HG02970 (cell line): ENCODE data around the gene HSDL2.
A peak's percentile ranks its signal among the peaks of the same experiment; 100 is the strongest.

ENCODE experiments used
- ATAC-seq: cut with Tn5 transposase; IDR thresholded peaks from one replicate; pipeline ENCODE4 v1.9.1; 2021; ENCODE audit warnings: mild to moderate bottlenecking, moderate library complexity, moderate number of reproducible peaks; ENCODE audit not compliant: unreplicated experiment, low FRiP score

HSDL2 gene

GRCh38 chr9:112443200-112443599, 63.3 kb downstream of the HSDL2 start:
- ATAC-seq, result no peak

DNA sequence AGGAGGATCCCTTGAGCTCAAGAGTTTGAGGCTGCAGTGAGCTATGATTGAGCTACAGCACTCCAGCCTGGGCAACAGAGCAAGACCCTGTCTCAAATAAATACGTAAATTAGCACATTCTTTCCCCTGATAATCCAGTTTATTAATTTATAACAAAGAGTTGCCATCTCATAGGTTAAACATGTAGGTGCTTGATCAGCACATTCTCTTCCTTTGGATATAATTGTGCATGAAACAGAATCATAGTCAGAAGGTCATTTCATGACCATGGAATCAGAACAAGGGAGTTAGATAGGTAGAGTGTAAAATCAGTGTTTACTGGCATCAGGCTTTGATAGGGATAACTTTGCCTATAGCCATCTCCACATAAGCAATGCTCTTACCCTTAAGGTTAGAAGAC, 63.7 kb downstream of the HSDL2 start:
- no peak for ATAC-seq

- no peak for ATAC-seq
These were observed 65.3 kb downstream of the HSDL2 start for GRCh38 chr9:112445196-112445595.

GRCh38 chr9:112446080-112446479, 66.2 kb downstream of the HSDL2 start:
- ATAC-seq, result no peak

- no peak for ATAC-seq
These were observed 66.6 kb downstream of the HSDL2 start for GRCh38 chr9:112446526-112446925.

GRCh38 chr9:112447283-112447761, 67.4 kb downstream of the HSDL2 start:
- ATAC-seq, result no peak

DNA sequence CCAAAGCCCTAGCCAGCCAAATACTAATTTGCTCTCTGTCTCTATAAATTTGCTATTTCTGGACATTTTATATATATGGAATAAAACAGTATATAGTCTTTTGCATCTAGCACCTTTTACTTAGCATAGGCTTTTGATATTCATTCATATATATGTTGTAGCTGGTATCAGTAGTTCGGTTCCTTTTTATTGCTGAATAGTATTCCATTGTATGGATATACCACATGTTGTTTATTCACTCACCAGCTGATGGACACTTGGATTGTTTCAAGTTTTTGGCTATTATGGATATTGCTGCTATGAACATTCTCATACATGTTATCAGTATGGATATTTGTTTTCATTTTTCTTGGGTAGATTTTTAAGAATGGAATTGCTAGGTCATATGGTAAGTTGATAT, 82.9 kb downstream of the HSDL2 start:
- ATAC-seq, result no peak

DNA sequence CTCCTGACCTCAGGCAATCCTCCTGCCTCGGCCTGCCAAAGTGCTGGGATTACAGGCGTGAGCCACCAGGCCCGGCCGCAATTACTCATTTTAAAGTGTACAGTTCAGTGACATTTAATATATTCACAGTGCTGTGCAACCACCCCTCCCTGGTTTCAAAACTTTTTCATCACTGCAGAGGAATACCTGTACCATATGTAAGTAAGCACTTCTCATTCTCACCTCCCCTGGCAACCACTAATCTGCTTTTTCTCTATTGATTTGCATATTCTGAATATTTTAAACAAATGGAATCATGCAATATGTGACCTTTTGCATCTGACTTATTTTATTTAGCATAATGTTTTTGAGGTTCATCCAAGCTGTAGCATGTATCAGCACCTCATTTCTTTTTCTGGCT, 85.4 kb downstream of the HSDL2 start:
- ATAC-seq, result no peak

DNA sequence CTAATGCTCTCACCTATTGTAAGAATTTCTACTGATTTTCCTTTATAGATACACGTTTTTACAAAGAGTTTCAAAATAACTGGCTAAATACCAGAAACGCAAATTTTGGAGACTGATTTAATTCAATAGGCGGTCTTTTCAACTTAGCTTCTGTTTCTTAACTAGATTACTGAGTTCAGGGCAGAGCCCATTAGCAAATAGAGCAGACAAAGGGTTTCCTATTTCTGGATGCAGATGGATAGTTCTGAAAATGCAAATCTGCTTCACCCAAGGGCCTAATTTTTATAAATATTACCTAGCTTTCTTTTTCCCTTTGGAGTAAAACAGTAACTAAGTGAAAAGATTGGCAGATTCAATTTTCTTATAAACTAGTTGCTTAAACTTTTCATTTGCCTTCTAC, 93.1 kb downstream of the HSDL2 start:
- no peak for ATAC-seq

DNA sequence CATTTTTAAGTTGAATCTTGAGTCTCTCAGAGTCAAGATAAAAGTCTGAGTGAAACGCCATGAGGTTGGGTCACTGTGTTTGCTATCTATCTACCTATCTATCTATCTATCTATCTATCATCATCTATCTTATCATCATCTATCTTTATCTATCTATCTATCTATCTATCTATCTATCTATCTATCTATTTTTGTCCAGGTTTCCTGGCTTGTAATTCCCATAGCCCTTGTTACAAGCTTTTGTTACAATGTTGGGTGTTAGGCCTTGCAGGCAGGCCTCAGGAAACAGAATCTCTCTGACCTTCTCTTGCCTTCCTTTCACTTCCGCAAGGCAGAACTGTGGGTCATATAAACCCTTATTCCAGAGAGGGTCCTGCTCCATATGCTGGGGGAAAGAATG, 94.1 kb downstream of the HSDL2 start:
- ATAC-seq, result no peak

- no peak for ATAC-seq
These were observed 95.4 kb downstream of the HSDL2 start for GRCh38 chr9:112475318-112475717.

DNA sequence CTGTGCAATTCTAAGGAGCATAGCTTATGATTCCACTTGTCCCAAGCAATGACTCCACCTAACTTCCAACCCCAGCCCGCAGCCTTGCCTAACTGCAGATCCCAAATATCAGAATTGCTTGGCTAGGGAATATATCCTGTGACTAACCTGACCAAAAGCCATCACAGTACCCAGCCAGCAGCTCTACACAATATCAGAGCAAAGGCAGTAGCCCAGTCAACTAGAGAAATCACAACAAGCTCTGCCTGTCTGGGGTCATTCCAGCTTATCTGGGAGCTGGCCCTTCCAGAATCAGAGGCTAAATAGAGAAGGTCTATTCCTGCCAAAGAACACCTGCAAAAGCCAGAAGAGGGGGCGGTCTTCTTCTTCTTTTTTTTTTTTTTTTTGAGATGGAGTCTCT, 97.4 kb downstream of the HSDL2 start:
- ATAC-seq, result no peak

- no peak for ATAC-seq
These were observed 99.3 kb downstream of the HSDL2 start for GRCh38 chr9:112479221-112479620.

GRCh38 chr9:112484607-112485006, 104.7 kb downstream of the HSDL2 start:
- ATAC-seq, result no peak

DNA sequence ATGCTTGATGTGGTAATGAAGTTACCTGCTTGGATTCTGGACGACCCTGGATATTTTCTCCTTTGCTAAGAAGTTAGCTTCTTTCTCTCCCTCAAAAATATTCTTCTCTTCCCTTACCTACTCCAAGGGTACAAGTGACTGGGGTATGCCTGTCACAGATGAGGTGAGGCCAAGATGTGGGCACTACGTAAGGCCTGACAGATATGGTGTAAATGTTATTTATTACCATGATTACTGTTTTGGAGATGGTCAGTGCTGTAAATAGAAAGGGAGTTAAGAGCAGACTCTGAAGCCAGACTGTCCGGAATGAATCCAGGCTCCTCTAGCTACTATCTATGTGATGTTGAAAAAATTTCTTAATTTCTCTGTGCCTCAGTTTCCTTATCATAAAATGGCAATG, 105.7 kb downstream of the HSDL2 start:
- ATAC-seq, result no peak

DNA sequence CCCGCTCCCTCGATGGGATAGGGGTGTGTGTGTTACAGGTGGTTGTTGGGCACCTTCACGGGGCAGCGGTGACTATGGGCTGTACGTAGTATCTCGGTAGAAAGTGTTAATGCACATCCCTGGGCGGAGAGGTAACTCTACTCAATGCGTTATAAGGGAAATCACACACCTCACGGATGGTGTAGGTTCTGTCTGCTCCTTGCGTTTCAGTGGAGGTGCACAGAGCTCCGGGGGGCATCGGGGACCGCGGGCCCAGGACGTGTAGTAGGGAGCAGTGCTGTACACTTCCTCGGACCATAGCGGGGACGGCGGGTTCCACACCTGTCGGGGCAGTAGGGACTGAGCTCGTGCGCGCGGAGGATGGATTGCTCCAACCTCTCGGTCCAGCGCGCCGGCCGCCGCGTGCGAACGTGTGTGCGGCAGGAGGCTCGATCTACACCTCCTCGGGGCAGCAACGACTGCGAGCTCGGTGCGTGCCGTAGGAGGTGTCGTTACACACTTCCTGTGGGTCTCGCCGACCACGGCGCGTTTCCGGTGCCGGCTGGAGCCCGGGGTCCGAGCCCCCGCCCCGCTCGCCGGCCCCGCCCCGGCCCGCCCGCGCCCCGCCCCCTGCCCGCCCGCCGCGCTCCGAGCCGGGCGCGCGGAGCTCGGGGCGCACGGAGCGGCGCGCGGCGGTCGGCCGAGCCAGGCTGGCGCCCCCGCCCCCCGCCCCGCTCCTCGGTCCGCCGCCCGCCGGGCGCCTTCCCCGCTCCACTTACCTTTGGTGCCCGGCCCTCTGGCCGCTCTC, 106.5 kb downstream of the HSDL2 start, which contains the start of gene KIAA1958:
TSS of gene KIAA1958 (plus strand) at position 607 of the 787 bp plus-strand sequence. CDS start 87,254 bp downstream, outside the sequence.
- peak; percentile 84 for ATAC-seq

- ATAC-seq, result peak; percentile 40
These were observed 107.3 kb downstream of the HSDL2 start for GRCh38 chr9:112487008-112487798.

DNA sequence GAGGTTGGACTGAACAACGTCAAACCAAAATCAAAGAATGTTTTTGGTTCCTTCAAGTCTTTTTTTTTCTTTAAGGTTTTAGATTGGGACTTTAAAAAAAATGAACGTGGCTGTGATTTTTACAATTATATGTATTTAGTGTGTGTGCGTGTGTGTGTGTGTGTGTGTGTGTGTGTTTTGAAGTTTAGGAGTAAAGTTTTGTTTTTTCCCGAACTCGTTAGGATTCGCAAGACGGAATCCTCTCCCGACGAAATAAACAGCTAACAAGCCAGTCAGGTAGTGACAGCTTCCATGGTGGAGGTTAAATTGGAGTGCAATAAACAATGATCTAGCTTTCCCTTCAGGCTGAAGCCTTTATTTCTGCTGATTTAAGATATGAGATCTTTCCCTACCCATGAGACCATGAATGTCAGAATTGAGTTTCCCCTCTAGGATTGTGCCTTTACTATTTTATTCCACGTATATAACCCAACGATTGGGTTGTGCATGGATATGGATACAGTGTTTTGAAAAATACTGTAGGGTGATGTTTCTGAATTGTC, 108.0 kb downstream of the HSDL2 start:
- no peak for ATAC-seq

- ATAC-seq, result no peak
These were observed 109.2 kb downstream of the HSDL2 start for GRCh38 chr9:112489039-112489546.

DNA sequence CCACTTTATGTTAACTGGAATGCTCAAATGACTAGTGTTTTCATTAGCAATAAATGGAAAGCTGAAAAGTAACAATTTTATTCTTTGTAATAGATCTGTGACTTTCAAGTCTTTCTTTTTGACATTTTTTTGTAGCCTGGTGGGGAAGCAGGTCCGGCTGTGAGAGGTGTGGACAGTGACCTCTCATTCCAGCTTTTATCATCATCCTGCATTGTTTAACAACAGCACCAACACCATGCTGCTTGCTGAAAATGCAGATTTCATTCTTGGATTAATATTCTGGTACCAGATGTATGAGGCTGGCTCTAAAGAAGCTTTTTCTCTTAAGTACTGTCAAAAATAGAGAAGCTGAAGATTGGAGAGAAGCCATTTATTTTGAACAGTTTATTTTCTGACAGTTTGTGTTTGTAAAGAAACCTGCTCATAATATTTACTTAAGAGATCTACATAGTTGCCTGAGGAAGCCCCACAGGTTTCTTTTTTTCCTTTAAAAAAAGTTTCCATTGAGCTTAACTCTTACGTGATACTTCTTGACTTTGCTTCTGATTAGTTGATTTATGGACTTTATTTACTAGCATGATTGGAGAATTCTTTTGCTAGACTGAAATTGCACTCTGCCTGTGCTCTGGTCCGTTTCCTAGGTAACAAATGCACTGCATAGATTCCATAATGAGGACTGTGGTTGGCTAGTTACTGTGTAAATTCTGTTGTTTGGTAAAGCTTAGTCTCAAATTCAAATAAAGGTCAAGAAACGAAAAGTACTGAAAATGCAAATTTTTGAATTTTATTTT, 110.2 kb downstream of the HSDL2 start:
- no peak for ATAC-seq
